ENCODE data around the gene ALDH16A1. TPM values are rescaled to one million over a fixed set of nuclear protein-coding genes. Genes with fewer than 3 reads are reported as not detected.

ALDH16A1 gene
- total and polyA plus RNA-seq, 2 of the 8 experiments (the other 6 are each of a cell fraction or from before 2014, with no cell fraction given) = 30.5 to 34.3 TPM

- no peak overlapping the region for H2AFZ ChIP-seq (ENCODE audit: low read length)
- H2BK120ac ChIP-seq (replicated peaks; ENCODE audit: low read depth, low read length) = no peak overlapping the region
- H3K9ac ChIP-seq (replicated peaks in 1 of 4; ENCODE audit: extremely low read depth in 1 of 4, low read depth in 3 of 4, low read length in 3 of 4) = no peak overlapping the region
- POLR2A ChIA-PET (ENCODE audit: partially characterized antibody) = interaction anchor here (0.9 to 6.8 kb wide), 4 partner anchors 12 to 19 kb away, joined by 3 to 138 read pairs (median 48); partner anchors contain the start of genes RPL13A and RPS11
- no peaks in the 10 kb centered on the region for H4K20me1 ChIP-seq (replicated peaks in 1 of 2; ENCODE audit: control insufficient read depth in 1 of 2, insufficient read depth in 2 of 2, low read length in 2 of 2)
- 0 out of 7 replicates have a peak, but pooled peaks cover 0 to 2% (median 0%) of the 10 kb centered on the region in 4 experiments for H3K4me1 ChIP-seq (replicated peaks in 1 of 4; ENCODE audit: control insufficient read depth in 3 of 4, insufficient read depth in 4 of 4, low read length in 3 of 4)
- H3K79me1 ChIP-seq (ENCODE audit: low read depth, low read length) = no peaks in the 10 kb centered on the region
- H3K18ac ChIP-seq (ENCODE audit: extremely low read depth, low read length) = no peak overlapping the region
- no peak overlapping the region for H3K4me2 ChIP-seq (ENCODE audit: insufficient read depth in 1 of 2, low read depth in 2 of 2, low read length in 2 of 2)
- no peak overlapping the region for H2BK20ac ChIP-seq (ENCODE audit: low read length)
- DNase-seq (ENCODE audit: low read depth in 1 of 2, low spot score in 2 of 2) (no peak), FAIRE-seq (no peak)
- no peak overlapping the region for H2AK5ac ChIP-seq (ENCODE audit: low read depth, low read length)
- no peak overlapping the region for H4K8ac ChIP-seq (ENCODE audit: extremely low read depth, insufficient read depth, low read length)
- H3K79me2 ChIP-seq (ENCODE audit: control insufficient read depth in 1 of 2, insufficient read depth in 2 of 2, low read length in 2 of 2) = no peaks in the 10 kb centered on the region
- H4K5ac ChIP-seq (ENCODE audit: insufficient read length, low read depth, low read length) = no peak overlapping the region
- CTCF ChIA-PET (ENCODE audit: partially characterized antibody) = no interaction called here
- peaks cover 0 to 3% (median 0%) of the 10 kb centered on the region in 4 experiments; a peak in 3 of 7 replicates for H3K27me3 ChIP-seq (replicated peaks in 1 of 4; ENCODE audit: control insufficient read depth in 3 of 4, extremely low read depth in 1 of 4, insufficient read depth in 3 of 4, low read length in 3 of 4)
- WGBS, 2 experiments (ENCODE audit: extremely low coverage in 1 of 2, insufficient coverage in 1 of 2, insufficient read length in 1 of 2, insufficient replicate concordance in 2 of 2, low coverage in 1 of 2, low lambda C conversion rate in 2 of 2, missing lambda C conversion rate in 1 of 2) = 87% methylated on average over 12 of the region's 14 CpGs; no CpG with 5 or more reads in 1 of the 2 experiments
- H3K27ac ChIP-seq (ENCODE audit: low read depth, low read length) = no peak overlapping the region
- no peak overlapping the region for H3K4me3 ChIP-seq (ENCODE audit: extremely low read depth in 1 of 4, insufficient read depth in 2 of 4, low read depth in 3 of 4, low read length in 4 of 4)
- H3K36me3 ChIP-seq (ENCODE audit: control insufficient read depth in 2 of 4, insufficient read depth in 4 of 4, low read length in 3 of 4) = no peaks in the 10 kb centered on the region
- no peaks in the 10 kb centered on the region for H3K23me2 ChIP-seq (ENCODE audit: low read depth, low read length)
- H4K91ac ChIP-seq (replicated peaks; ENCODE audit: insufficient read length, low read length) = no peak overlapping the region
- no peak overlapping the region for H3K14ac ChIP-seq (ENCODE audit: insufficient read length)
- H2BK12ac ChIP-seq (ENCODE audit: low read depth, low read length) = no peak overlapping the region
- H3K4ac ChIP-seq (replicated peaks; ENCODE audit: insufficient read length, low read depth, low read length) = no peak overlapping the region
- no peaks in the 10 kb centered on the region for H3K9me3 ChIP-seq (ENCODE audit: insufficient read depth in 2 of 2, low read depth in 1 of 2, low read length in 1 of 2)
- H2BK5ac ChIP-seq (ENCODE audit: low read depth, low read length) = no peak overlapping the region
- no peak overlapping the region for H3K23ac ChIP-seq (ENCODE audit: insufficient read length)
- no peak overlapping the region for H2BK15ac ChIP-seq (ENCODE audit: low read length)
- H3K56ac ChIP-seq (replicated peaks; ENCODE audit: insufficient read length, low read depth, low read length) = no peak overlapping the region
- no peak for TF ChIP-seq SIN3A (conservative IDR thresholded peaks at IDR 0.05 in 1 of 2, IDR thresholded peaks at IDR 0.05 in 1 of 2; ENCODE audit: low read depth in 1 of 2, low read length in 2 of 2)
- no peak for TF ChIP-seq MAFK (IDR thresholded peaks at IDR 0.05; ENCODE audit: low read depth, low read length)
- no peak for TF ChIP-seq EZH2 (IDR thresholded peaks at IDR 0.05; ENCODE audit: low read depth, low read length, severe bottlenecking)
- no peak for TF ChIP-seq BACH1 (IDR thresholded peaks at IDR 0.05; ENCODE audit: low read length)
- no peak for TF ChIP-seq TAF7 (optimal IDR thresholded peaks at IDR 0.05; ENCODE audit: borderline replicate concordance, low read depth, low read length)
- no peak for TF ChIP-seq SAP30 (IDR thresholded peaks at IDR 0.05; ENCODE audit: insufficient read depth, insufficient replicate concordance, low read length)
- TF ChIP-seq CTCF (IDR thresholded peaks at IDR 0.05; ENCODE audit: control extremely low read depth in 1 of 3, insufficient read depth in 1 of 3, low read depth in 1 of 3, low read length in 3 of 3) = no peak
- no peak for TF ChIP-seq CBX8 (IDR thresholded peaks at IDR 0.05; ENCODE audit: borderline replicate concordance, low read depth, low read length)
- no peak for TF ChIP-seq SRF (IDR thresholded peaks at IDR 0.05; ENCODE audit: low read depth, low read length)
- TF ChIP-seq JUND (IDR thresholded peaks at IDR 0.05; ENCODE audit: low read length) = no peak
Observed at GRCh38 chr19:49479975-49480628, 27.1 kb downstream of the ALDH16A1 start.

Measured in H1 (cell line).